H1 (cell line): ENCODE data around the gene POLN. TPM values are rescaled to one million over a fixed set of nuclear protein-coding genes. Genes with fewer than 3 reads are reported as not detected.

Experiments
- CTCF ChIA-PET: fragments of 300-600 bp; sonication (Branson Sonifier 250); formaldehyde crosslinking; loops from one replicate; lab custom pipeline; 2021; ENCODE audit not compliant: partially characterized antibody; lab: Charles Lee
- POLR2A ChIA-PET: fragments of 300-600 bp; sonication (Branson Sonifier 250); formaldehyde crosslinking; loops from one replicate; lab custom pipeline; 2021; ENCODE audit warnings: inconsistent platforms; ENCODE audit not compliant: partially characterized antibody; lab: Charles Lee
- DNase-seq, 2 experiments: peaks; one replicate each; pipeline versions ENCODE4 v3.0.0 to v3.0.0-alpha.2; 2010 to 2022; ENCODE audit warnings: low spot score in 2 of 2, low read depth in 1 of 2, mixed read lengths in 1 of 2
- FAIRE-seq: peaks from 2 replicates; lab custom pipeline; 2011; peaks lifted over from hg19 to GRCh38; lab: Jason Lieb, UNC
- H2AFZ ChIP-seq: 2 replicates; pipeline ENCODE4 v1.8.1; 2012; ENCODE audit warnings: low read length, inconsistent platforms
- H2AK5ac ChIP-seq: 2 replicates; pipeline ENCODE4 v1.6.1; 2013; ENCODE audit warnings: low read depth, low read length
- H2BK120ac ChIP-seq: replicated peaks from 2 replicates; pipeline ENCODE3; 2013; ENCODE audit warnings: low read depth, low read length, inconsistent platforms
- H2BK12ac ChIP-seq: 2 replicates; pipeline ENCODE4 v1.6.1; 2013; ENCODE audit warnings: low read depth, low read length
- H2BK15ac ChIP-seq: 2 replicates; pipeline ENCODE4 v1.6.1; 2013; ENCODE audit warnings: low read length
- H2BK20ac ChIP-seq: 2 replicates; pipeline ENCODE4 v1.6.1; 2013; ENCODE audit warnings: low read length
- H2BK5ac ChIP-seq: 2 replicates; pipeline ENCODE4 v1.6.1; 2013; ENCODE audit warnings: low read depth, low read length
- H3K14ac ChIP-seq: 2 replicates; pipeline ENCODE4 v1.6.1; 2013; ENCODE audit warnings: inconsistent platforms; ENCODE audit not compliant: insufficient read length
- H3K18ac ChIP-seq: 2 replicates; pipeline ENCODE4 v1.6.1; 2013; ENCODE audit warnings: low read length; ENCODE audit errors: extremely low read depth
- H3K23ac ChIP-seq: 2 replicates; pipeline ENCODE4 v1.6.1; 2013; ENCODE audit warnings: inconsistent platforms; ENCODE audit not compliant: insufficient read length
- H3K23me2 ChIP-seq: 2 replicates; pipeline ENCODE4 v1.6.1; 2013; ENCODE audit warnings: low read depth, low read length
- H3K27ac ChIP-seq: 2 replicates; pipeline ENCODE4 v1.6.1; 2011; ENCODE audit warnings: low read depth, low read length, inconsistent platforms
- H3K27me3 ChIP-seq, 4 experiments: replicated peaks in 1 of 4; 1 replicate in 1 of 4; 2 replicates in 3 of 4; pipeline versions ENCODE4 v1.6.1 to v1.8.1; 2011 to 2013; ENCODE audit warnings: low read length in 3 of 4, mild to moderate bottlenecking in 3 of 4, inconsistent platforms in 2 of 4, mixed read lengths in 2 of 4, moderate library complexity in 1 of 4; ENCODE audit not compliant: control insufficient read depth in 3 of 4, insufficient read depth in 3 of 4; ENCODE audit errors: extremely low read depth in 1 of 4
- H3K36me3 ChIP-seq, 4 experiments: 2 replicates each; pipeline versions ENCODE4 v1.6.1 to v1.8.1; 2011 to 2013; ENCODE audit warnings: mild to moderate bottlenecking in 4 of 4, low read length in 3 of 4, moderate library complexity in 2 of 4, control low read depth in 1 of 4, inconsistent platforms in 1 of 4; ENCODE audit not compliant: insufficient read depth in 4 of 4, control insufficient read depth in 2 of 4
- H3K4ac ChIP-seq: replicated peaks from 2 replicates; pipeline ENCODE3; 2013; ENCODE audit warnings: low read length, low read depth, mixed read lengths, inconsistent platforms; ENCODE audit not compliant: insufficient read length
- H3K4me1 ChIP-seq, 4 experiments: replicated peaks in 1 of 4; 1 replicate in 1 of 4; 2 replicates in 3 of 4; pipeline versions ENCODE4 v1.6.1 to v1.8.1; 2011 to 2013; ENCODE audit warnings: low read length in 3 of 4, inconsistent platforms in 2 of 4, mixed read lengths in 1 of 4; ENCODE audit not compliant: insufficient read depth in 4 of 4, control insufficient read depth in 3 of 4
- H3K4me2 ChIP-seq, 2 experiments: 2 replicates each; pipeline versions ENCODE4 v1.6.1 to v1.8.1; 2011 to 2013; ENCODE audit warnings: low read depth in 2 of 2, low read length in 2 of 2, control low read depth in 1 of 2, inconsistent platforms in 1 of 2, mild to moderate bottlenecking in 1 of 2; ENCODE audit not compliant: insufficient read depth in 1 of 2
- H3K4me3 ChIP-seq, 4 experiments: fragments of 200-600, 300-600 bp in 1 of 4; sonication (generic), shearing (Covaris generic), sonication (Bioruptor Twin) in 1 of 4; 2 replicates each; pipeline versions ENCODE4 v1.5.1 to v1.8.1; 2011 to 2016; ENCODE audit warnings: low read length in 4 of 4, low read depth in 3 of 4, control low read depth in 2 of 4, inconsistent platforms in 2 of 4, mild to moderate bottlenecking in 2 of 4, mixed read lengths in 1 of 4, moderate library complexity in 1 of 4; ENCODE audit not compliant: insufficient read depth in 2 of 4; ENCODE audit errors: extremely low read depth in 1 of 4
- H3K56ac ChIP-seq: replicated peaks from 2 replicates; pipeline ENCODE3; 2013; ENCODE audit warnings: low read depth, mild to moderate bottlenecking, mixed read lengths, low read length, inconsistent platforms; ENCODE audit not compliant: insufficient read length
- H3K79me1 ChIP-seq: 2 replicates; pipeline ENCODE4 v1.6.1; 2013; ENCODE audit warnings: low read depth, low read length, control low read depth
- H3K79me2 ChIP-seq, 2 experiments: 2 replicates each; pipeline versions ENCODE4 v1.6.1 to v1.8.1; 2012 to 2013; ENCODE audit warnings: low read length in 2 of 2, mild to moderate bottlenecking in 2 of 2, inconsistent platforms in 1 of 2; ENCODE audit not compliant: insufficient read depth in 2 of 2, control insufficient read depth in 1 of 2
- H3K9ac ChIP-seq, 4 experiments: replicated peaks in 1 of 4; 1 replicate in 1 of 4; 2 replicates in 3 of 4; pipeline versions ENCODE4 v1.6.1 to v1.8.1; 2011 to 2013; ENCODE audit warnings: low read depth in 3 of 4, low read length in 3 of 4, control low read depth in 2 of 4, mild to moderate bottlenecking in 2 of 4, moderate library complexity in 2 of 4, inconsistent platforms in 1 of 4; ENCODE audit errors: extremely low read depth in 1 of 4
- H3K9me3 ChIP-seq, 2 experiments: 2 replicates each; pipeline versions ENCODE4 v1.6.1 to v1.8.1; 2012 to 2013; ENCODE audit warnings: mild to moderate bottlenecking in 2 of 2, moderate library complexity in 2 of 2, control low read depth in 1 of 2, inconsistent platforms in 1 of 2, low read depth in 1 of 2, low read length in 1 of 2, mixed read lengths in 1 of 2; ENCODE audit not compliant: insufficient read depth in 2 of 2
- H4K20me1 ChIP-seq, 2 experiments: replicated peaks in 1 of 2; 2 replicates each; pipeline versions ENCODE3 to v1.8.1; 2011 to 2013; ENCODE audit warnings: inconsistent platforms in 2 of 2, low read length in 2 of 2, mild to moderate bottlenecking in 1 of 2; ENCODE audit not compliant: insufficient read depth in 2 of 2, control insufficient read depth in 1 of 2
- H4K5ac ChIP-seq: 2 replicates; pipeline ENCODE4 v1.6.1; 2013; ENCODE audit warnings: low read length, low read depth, mixed read lengths, inconsistent platforms; ENCODE audit not compliant: insufficient read length
- H4K8ac ChIP-seq: 2 replicates; pipeline ENCODE4 v1.8.0; 2013; ENCODE audit warnings: mild to moderate bottlenecking, moderate library complexity, low read length, inconsistent platforms; ENCODE audit not compliant: insufficient read depth; ENCODE audit errors: extremely low read depth
- H4K91ac ChIP-seq: replicated peaks from 2 replicates; pipeline ENCODE3; 2013; ENCODE audit warnings: low read length, mixed read lengths, inconsistent platforms; ENCODE audit not compliant: insufficient read length
- CHD2 ChIP-seq: IDR thresholded peaks from 2 replicates; pipeline ENCODE4 v1.6.1; 2012; ENCODE audit warnings: low read length, improper control_type of control experiment
- GABPA ChIP-seq: IDR thresholded peaks from 2 replicates; pipeline ENCODE4 v1.6.1; 2011; ENCODE audit warnings: mild to moderate bottlenecking, low read length, moderate library complexity, borderline replicate concordance; ENCODE audit not compliant: insufficient read depth
- KDM4A ChIP-seq: IDR thresholded peaks from one replicate; pipeline ENCODE4 v1.7.1; 2012; ENCODE audit warnings: low read depth, mild to moderate bottlenecking, moderate library complexity, low read length, inconsistent platforms; ENCODE audit not compliant: severe bottlenecking
- PHF8 ChIP-seq: fragments of 200-600 bp; sonication (generic); conservative IDR thresholded peaks from 2 replicates; pipeline ENCODE4 v1.7.1; 2012; ENCODE audit warnings: low read depth, mild to moderate bottlenecking, inconsistent platforms, low read length, moderate library complexity
- RBBP5 ChIP-seq: IDR thresholded peaks from 2 replicates; pipeline ENCODE4 v1.7.1; 2012; ENCODE audit warnings: low read depth, mild to moderate bottlenecking, inconsistent platforms, low read length, moderate library complexity, borderline replicate concordance
- RFX5 ChIP-seq: IDR thresholded peaks from 2 replicates; pipeline ENCODE4 v1.6.1; 2011; ENCODE audit warnings: low read depth, low read length, improper control_type of control experiment, borderline replicate concordance
- SIRT6 ChIP-seq: IDR thresholded peaks from one replicate; pipeline ENCODE4 v1.7.1; 2012; ENCODE audit warnings: low read length, inconsistent platforms
- SIX5 ChIP-seq: IDR thresholded peaks from 2 replicates; pipeline ENCODE4 v1.6.1; 2011; ENCODE audit warnings: mild to moderate bottlenecking, low read depth, low read length
- SUZ12 ChIP-seq: fragments of 200-600 bp; sonication (generic); IDR thresholded peaks from 2 replicates; pipeline ENCODE4 v1.6.1; 2012; ENCODE audit warnings: mild to moderate bottlenecking, inconsistent platforms, low read length, moderate library complexity, mixed read lengths
- TAF1 ChIP-seq: IDR thresholded peaks from 2 replicates; pipeline ENCODE4 v1.6.1; 2011; ENCODE audit warnings: mild to moderate bottlenecking, low read depth, low read length
- ZNF274 ChIP-seq: IDR thresholded peaks from 2 replicates; pipeline ENCODE4 v1.7.0; 2012; ENCODE audit warnings: low read length, borderline replicate concordance; ENCODE audit errors: extremely low read depth
- WGBS, 2 experiments: shearing (Covaris generic) in 1 of 2; methylation state at CpG; one replicate each; pipeline versions ENCODE4 v1.1.6 to v1.1.7; 2013 to 2015; ENCODE audit warnings: low lambda C conversion rate in 2 of 2, mixed read lengths in 2 of 2, inconsistent platforms in 1 of 2, low coverage in 1 of 2, missing lambda C conversion rate in 1 of 2; ENCODE audit not compliant: insufficient replicate concordance in 2 of 2, insufficient coverage in 1 of 2, insufficient read length in 1 of 2; ENCODE audit errors: extremely low coverage in 1 of 2, missing lambda C conversion rate in 1 of 2; 5-methylcytosine and 5-hydroxymethylcytosine counted together
- polyA plus RNA-seq, 7 experiments: library from polyadenylated mRNA; depleted of rRNA in 3 of 7; stranded (reverse) in 5 of 7; unstranded in 2 of 7; fragments of >200 nt in 5 of 7; fragments of 200-250 nt in 2 of 7; gene quantifications; 1 replicate in 5 of 7; 2 replicates in 1 of 7; 4 replicates in 1 of 7; pipeline versions ENCODE4 v1.2.1 to v1.2.3, GENCODE V29; 2011 to 2013; ENCODE audit warnings: missing spikeins in 2 of 7, mixed read lengths in 2 of 7
- total RNA-seq: library from RNA; stranded (reverse); fragmentation: NEBNext Ultra II Directional; extraction: Animal tissue kit (Norgen Biotek cat#: 25700); gene quantifications from 2 replicates; pipeline ENCODE4 v1.2.1, GENCODE V29; 2021
- TF ChIP-seq, protein P1 (sequence below): IDR thresholded peaks from 2 replicates; pipeline ENCODE4 v1.6.1; 2012; ENCODE audit warnings: inconsistent platforms
- TF ChIP-seq, protein P2 (sequence below): IDR thresholded peaks from 2 replicates; pipeline ENCODE4 v1.6.1; 2011; ENCODE audit warnings: low read depth, mild to moderate bottlenecking, low read length; ENCODE audit not compliant: insufficient read depth

POLN gene
- total and polyA plus RNA-seq, 2 of the 8 experiments (the other 6 are each of a cell fraction or from before 2014, with no cell fraction given) = 0.98 to 1.5 TPM

DNA sequence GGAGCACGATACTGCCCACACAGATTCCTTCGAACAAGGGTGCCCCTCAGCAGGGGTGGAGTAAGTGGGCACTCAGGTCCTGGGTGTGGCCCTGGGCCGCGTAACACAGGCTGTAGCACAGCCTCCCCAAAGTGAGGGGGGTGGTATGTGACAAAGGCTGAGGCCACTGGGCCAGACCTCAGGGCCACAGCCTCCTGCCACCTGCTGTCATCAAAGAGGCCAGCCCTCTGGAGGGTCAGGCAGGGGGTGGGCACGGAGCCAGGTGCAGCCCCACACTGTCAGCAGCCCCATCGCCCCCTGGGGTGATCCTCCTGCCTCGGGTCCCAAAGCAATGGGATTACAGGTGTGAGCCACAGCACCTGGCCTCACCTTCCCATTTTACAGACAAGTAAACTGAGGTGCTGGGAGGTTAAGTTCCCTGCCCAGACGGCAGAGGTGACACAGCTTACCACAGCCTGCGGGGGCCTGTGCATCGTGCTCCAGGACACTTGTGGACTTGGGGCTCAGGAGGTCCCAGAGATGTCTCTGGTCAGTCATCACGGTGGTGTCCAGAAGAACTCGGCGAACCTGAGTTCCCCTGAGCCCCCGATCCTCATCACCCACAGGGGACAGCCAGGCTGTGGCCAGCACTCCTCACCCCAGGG, 47.5 kb upstream of the POLN start:
- Histone ChIP-seq H2BK5ac (no peak overlapping the region), H2BK12ac (no peak overlapping the region), H4K8ac (no peak overlapping the region), H4K20me1 (peaks cover 0 to 2% of the 10 kb centered on the region in 2 experiments), H3K79me2 (no peaks in the 10 kb centered on the region), H3K23me2 (no peaks in the 10 kb centered on the region), H4K91ac (no peak overlapping the region), H4K5ac (no peak overlapping the region), H3K18ac (no peak overlapping the region), H2AK5ac (no peak overlapping the region), H3K4me3 (no peak overlapping the region), H2BK20ac (no peak overlapping the region), H3K79me1 (no peaks in the 10 kb centered on the region), H3K56ac (no peak overlapping the region), H3K4me1 (peaks cover 0 to 8% (median 0%) of the 10 kb centered on the region in 4 experiments; a peak in 2 of 7 replicates), H3K4ac (no peak overlapping the region), H2AFZ (no peak overlapping the region), H3K9me3 (no peaks in the 10 kb centered on the region), H3K27ac (no peak overlapping the region; the same call in 1 of the 2 replicates), H3K9ac (no peak overlapping the region), H2BK120ac (no peak overlapping the region), H3K36me3 (no peaks in the 10 kb centered on the region), H3K4me2 (no peak overlapping the region), H3K14ac (no peak overlapping the region), H3K27me3 (no peaks in the 10 kb centered on the region), H3K23ac (no peak overlapping the region), H2BK15ac (no peak overlapping the region)
- DNase-seq (no peak), FAIRE-seq (no peak)
- ChIA-PET CTCF (interaction anchor here (2.1 kb wide), 1 partner anchor 13 kb away, joined by 5 read pairs; no protein-coding TSS in a partner anchor), POLR2A (no interaction called here)
- 90% methylated on average over 14 of the region's 14 CpGs; no CpG with 5 or more reads in 1 of the 2 experiments for WGBS, 2 experiments
- TF ChIP-seq, protein P1, sequence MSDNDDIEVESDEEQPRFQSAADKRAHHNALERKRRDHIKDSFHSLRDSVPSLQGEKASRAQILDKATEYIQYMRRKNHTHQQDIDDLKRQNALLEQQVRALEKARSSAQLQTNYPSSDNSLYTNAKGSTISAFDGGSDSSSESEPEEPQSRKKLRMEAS = no peak
- TF ChIP-seq KDM4A = no peak
- no peak for TF ChIP-seq SIRT6
- TF ChIP-seq TAF1 = no peak
- TF ChIP-seq, protein P2, sequence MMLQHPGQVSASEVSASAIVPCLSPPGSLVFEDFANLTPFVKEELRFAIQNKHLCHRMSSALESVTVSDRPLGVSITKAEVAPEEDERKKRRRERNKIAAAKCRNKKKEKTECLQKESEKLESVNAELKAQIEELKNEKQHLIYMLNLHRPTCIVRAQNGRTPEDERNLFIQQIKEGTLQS = no peak
- no peak for TF ChIP-seq SIX5
- TF ChIP-seq SUZ12 = no peak
- TF ChIP-seq RBBP5 = no peak
- no peak for TF ChIP-seq PHF8
- TF ChIP-seq GABPA = no peak
- TF ChIP-seq CHD2 = no peak
- no peak for TF ChIP-seq RFX5
- TF ChIP-seq ZNF274 = no peak
